CD1c-positive myeloid dendritic cell (primary cell): ENCODE data around the gene CCN5.
"Not testable (repeated sequence)": the region's sequence is repeated elsewhere in the genome, so short reads cannot be mapped to it uniquely, and the experiment has no call there.

Source experiments
- DNase-seq: peaks from one replicate; pipeline ENCODE4 v3.0.0-alpha.2; 2016; ENCODE audit errors: extremely low spot score

Gene CCN5, protein sequence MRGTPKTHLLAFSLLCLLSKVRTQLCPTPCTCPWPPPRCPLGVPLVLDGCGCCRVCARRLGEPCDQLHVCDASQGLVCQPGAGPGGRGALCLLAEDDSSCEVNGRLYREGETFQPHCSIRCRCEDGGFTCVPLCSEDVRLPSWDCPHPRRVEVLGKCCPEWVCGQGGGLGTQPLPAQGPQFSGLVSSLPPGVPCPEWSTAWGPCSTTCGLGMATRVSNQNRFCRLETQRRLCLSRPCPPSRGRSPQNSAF

DNA sequence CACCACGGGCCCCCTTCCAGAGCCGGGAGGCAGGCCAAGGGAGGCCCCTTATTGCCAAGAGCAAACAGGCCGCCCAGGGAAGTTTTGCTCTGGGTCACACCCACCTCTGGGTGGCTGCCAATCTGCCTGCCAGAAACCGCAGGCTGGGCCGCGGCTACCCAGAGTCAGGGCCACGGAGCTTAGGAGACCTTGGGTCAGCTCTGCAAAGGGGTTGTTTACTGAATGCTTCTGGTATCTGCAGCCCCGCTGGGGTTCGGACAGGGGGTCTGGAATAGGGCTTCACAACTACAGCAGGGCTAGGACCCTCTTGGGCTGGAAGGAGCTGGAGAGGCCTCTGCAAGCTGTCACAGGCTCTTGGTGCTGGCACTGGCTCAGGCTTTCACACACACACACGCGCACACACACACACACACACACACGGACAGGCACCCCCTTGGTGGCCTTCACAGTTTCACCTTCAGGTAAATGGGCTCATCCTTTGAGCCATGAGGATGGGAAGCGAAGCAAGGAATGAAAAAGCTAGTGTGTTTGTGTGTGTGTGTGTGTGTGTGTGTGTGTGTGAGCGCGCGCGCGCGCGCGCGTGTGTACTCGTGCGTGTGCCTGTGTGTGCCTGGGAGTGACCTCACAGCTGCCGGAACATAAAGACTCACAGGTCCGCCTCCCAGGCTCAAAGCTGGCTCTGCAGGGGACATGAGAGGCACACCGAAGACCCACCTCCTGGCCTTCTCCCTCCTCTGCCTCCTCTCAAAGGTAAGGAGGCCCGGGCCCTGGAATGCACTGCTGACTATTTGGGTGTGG lies at the start of gene CCN5:
Gene CCN5, plus strand, starts transcription at position 669 of the 798 bp plus-strand sequence. Its CDS starts 22 bp downstream, at position 691.
- no peak for DNase-seq

DNA sequence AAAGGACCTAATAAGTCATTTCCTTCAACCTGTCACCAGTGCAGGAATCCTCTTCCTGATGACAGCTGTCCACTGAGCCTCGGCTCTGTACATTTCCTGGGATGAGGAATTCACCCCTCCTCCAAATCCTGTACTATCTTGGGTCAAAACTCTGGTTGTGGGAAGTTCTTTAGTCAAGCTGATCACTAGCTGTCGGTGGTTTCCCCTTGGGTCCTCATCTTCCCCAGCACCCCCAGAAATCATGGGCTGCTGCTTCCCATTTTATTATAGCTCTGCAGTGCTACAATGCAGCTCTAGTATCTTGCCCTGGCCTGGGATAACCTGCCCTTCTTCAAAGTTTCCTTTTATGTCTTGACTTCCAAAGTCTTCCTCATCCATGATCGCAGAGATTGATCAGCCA lies 49.1 kb upstream of the CCN5 start:
- no peak for DNase-seq

DNA sequence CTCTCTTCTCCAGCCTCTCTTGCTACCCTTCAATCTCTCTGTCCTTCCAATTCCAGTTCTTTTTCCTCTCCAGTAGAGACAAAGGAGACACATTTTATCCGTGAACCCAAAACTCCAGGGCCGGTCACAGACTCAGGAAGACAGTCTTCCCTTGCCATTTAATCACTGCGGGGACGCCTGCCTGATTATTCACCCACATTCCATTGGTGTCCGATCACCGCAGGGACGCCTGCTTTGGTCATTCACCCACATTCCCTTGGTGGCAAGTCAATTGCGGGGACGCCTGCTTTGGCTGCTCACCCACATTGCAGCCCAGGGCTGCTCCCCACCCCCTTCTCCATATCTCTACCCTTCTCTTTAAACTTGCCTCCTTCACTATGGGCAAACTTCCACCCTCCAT lies 44.3 kb upstream of the CCN5 start:
- DNase-seq = not testable (repeated sequence)

DNA sequence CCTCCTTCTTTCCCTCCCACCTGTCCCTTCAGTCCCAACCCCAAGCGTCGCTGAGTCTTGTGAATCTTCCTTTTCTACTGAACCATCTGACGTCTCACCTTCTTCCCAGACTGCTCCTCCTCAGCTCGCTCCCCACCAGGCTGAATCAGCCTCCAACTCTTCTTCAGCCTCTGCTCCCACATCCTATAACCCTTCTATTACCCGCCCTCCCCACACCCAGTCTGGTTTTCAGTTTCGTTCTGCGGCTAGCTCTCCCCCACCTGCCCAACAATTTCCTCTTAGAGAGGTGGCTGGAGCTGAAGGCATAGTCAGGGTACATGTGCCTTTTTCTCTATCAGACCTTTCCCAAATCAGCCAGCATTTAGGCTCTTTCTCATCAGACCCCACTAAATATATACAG lies 43.6 kb upstream of the CCN5 start:
- DNase-seq = peak; percentile 28

DNA sequence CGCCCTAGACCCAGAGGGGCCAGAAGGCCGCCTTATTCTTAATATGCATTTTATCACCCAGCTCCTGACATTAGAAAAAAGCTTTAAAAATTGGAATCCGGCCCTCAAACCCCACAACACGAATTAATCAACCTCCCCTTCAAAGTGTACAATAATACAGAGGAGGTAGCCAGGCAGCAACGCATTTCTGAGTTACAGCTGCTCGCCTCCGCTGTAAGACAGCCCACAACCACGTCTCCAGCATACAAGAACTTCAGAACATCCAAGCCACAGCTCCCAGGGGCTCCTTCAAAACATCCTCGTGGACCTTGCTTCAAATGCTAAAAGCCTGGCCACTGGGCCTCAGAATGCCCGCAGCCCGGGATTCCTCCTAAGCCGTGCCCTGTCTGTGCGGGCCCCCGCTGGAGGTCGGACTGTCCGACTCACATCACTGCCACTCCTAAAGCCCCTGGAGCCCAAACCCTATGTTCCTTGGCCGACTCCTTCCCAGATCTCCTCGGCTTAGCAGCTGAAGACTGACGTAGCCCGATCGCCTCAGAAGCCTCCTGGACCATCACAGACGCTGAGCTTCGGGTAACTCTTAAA lies 42.8 kb upstream of the CCN5 start:
- not testable (repeated sequence) for DNase-seq

DNA sequence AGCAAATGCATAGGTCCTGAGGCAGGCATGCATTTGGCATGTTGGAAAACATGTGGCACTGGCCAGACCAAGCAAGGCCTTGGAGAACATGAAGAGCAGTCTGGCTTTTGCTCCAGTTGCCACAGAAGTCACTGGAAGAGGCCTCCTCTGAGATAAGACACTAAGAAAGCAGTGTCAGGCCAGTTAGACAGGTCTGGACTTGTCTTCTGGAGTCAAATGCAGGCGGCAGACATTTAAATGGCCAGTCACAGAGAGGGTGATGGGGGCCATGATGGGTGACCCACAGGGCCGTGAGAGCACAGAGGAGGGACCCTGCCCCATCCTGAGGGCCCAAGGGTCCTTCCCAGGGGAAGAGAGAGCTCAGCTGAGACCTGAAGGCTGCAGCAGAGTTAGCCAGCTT lies 36.9 kb upstream of the CCN5 start:
- no peak for DNase-seq

DNA sequence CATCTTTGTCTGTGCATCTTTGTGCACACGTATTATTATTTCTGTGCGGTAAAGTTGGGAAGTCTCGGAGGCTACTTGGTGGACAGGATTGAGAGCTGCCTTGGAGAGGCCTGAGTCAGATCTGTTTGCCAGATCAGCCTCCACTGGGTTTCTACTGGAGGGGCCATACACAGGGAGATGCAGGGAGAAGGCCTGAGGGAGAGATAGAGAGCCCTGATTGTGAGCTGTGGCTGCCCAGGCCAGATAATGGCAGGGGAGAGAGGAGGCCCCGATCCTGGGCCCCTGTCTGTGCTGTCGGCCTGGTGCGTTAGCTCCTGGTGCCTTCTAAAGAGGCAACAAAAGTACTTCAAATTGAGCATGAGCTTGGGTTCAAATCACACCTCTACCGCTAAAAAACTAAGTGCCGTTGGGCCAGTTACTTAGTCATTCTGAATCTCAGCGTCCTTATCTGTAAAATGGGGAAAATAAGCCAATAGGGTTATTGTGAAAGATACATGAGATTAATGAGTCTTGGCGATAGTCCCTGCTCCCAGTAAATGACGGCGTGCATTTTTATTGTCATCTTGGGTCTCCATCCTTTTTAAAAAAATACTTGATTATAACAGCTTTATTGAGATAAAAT lies 36.1 kb upstream of the CCN5 start:
- DNase-seq = no peak

DNA sequence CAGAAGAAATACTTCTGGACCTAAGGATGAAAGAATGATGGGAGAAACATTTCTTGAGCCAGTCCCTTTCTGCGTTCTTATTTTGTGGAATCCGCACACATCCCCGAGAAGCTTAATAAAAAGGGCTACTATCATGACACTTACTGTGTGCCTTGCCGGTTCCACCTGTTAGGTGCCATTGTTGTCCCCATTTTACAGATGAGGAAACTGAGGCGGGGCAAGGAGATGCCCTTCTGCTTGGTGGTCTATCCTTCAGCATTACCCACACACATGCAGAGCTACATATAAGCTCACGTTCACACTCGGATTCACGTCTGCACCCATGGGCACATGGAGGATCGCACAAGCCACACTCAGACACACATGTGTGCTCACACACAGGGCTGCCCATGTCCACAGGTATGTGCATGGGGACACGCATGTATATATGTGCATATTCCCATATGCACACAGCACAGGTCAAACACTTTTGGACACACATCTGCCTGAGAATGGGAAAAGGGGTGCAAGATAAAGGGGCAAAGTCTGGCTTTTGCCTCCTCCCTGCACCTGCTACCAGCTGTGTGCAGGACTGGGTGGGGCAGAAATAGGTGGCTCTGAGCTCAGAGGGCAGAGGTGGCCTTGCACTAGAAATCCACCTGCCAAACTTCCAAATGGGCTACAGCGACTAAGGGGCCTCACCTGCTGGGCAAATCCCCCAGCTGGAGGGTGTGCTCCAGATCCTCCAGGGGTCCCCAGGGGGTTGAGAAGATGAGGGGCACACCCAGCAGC lies 33.2 kb upstream of the CCN5 start:
- DNase-seq = no peak

DNA sequence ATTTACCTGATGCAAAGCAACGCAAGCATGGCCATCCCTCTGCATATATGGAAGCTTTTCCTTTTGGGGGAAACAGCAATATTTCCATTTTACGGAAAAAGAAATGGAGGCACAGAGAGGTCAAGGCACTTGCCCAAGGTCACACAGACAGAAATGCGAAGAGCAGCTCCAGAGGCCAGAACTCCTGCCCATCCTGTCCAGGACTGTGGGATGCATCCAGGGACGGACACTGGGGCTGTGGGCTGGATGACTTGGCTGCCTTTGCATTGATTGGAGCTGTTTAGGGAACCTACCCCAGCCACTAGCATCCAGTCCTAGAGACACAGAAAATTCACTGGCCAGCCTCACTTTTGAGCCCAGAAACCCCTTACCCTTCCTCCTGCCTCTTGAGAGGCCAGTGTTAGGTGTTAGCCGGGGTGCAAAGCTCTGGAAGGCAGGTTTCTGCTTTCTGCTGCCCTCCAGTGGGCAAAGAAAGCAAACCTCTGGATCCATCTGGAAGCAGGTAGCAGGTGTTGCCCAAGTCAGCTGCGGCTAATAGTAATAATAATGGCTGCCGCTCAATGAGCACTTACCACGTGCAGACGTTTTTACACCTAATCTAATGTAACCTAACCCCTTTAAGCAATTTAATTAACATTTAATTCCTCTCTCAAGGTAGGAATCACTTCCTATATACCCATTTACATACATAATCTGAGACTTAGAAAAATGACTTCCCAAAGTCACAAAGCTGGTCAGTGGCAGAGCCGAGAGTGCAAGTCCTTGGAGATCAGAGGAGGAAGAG lies 31.7 kb upstream of the CCN5 start:
- DNase-seq = peak; percentile 13

DNA sequence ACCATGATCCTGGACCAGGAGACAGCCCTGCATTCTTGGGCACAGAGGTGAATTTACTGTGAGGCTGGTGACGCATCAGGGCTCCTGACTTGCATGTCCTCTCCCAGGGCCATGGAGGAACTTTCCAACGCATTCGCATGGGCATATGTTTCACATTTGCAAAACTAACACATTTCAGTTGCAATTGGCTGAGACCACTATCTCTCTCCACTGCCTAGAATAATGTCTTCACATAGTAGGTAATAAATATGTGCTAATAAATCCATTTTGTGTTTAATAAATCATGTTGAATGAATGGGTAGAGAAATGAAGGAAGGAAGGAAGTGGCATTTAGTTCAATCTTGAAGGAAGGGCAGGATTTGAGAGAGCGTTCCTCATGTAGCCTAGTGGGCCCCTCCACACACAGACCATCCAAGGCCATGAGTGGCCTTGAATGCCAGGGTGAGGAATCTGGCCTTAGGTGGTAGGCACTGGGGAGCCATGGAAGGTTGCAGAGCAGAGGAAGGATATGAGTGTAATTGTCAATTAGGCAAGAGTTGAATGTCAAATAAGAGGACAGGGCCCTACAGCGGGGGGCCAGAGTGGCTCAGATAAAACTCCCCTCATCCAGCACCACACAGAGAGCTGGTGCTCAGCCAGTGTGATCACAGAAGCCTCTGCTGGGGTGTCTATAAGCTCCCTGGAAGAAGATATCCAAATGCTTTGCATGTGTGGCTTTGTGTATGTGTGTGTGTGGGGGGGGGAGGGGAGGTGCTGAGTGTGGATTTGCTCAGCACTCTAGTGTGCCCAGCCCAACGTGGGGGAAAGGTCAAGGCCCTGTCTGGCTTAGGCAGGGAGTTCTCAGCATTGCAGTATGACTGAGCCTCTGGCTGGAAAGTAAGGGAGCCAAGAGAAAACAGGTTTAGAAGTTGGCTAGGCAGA lies 30.9 kb upstream of the CCN5 start:
- DNase-seq = no peak

DNA sequence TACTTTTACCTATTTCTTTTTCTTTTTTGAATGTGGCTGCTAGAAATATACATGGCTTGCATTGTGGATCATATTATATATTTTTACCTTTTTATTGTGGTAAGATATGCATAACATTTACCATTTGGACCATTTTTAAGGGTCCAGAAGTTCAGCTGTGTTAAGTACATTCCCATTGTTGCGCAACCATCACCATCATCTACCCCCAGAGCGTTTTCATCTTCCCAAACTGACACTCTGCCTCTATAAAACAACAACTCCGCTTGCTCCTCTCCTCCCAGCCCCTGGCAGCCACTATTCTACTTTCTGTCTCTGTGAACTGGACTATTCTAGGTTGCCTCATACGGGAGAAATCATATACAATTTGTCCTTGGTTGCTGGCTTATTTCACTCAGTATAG lies 28.2 kb upstream of the CCN5 start:
- no peak for DNase-seq

DNA sequence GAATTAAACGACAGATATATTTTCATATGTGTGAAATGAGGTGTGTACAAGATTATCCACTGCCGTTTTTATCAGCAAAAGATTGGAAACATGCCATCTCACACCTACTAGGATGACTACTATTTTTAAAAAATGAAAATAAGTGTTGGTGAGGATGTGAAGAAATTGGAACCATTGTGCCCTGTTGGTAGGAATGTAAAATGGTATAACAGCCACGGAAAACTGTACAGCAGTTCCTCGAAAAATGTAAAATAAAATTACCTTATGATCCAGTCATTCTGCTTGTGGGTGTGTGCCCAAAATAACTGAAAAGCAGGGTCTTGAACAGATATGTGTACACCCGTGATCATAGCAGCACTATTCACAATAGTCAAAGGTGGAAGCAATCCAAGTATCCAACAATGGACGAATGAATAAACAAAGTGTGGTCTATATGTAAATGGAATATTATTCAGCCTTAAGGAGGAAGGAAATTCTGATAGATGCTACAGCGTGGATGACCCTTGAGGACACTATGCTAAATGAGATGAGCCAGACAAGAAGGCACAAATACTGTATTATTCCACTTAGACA lies 27.0 kb upstream of the CCN5 start:
- no peak for DNase-seq

DNA sequence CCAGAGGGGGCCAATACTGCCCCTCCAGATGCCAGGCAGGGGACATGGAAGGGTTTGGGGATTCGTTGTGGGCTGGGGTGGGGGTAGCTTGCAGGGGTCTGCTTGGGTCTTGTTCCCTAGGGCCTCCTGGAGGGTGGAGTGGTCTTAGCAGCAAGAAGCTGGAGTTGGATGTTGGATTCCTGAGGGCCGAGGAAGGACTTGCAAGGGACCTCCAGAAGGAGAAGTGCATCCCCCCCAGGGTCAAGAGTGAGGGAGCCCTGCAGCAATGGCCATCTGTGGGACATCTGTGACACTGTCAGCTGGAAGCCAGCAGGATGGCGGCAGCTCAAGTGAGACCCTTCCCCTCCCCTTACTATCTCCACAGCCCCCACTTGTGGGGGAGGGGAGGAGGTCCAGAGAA lies 25.4 kb upstream of the CCN5 start:
- no peak for DNase-seq

DNA sequence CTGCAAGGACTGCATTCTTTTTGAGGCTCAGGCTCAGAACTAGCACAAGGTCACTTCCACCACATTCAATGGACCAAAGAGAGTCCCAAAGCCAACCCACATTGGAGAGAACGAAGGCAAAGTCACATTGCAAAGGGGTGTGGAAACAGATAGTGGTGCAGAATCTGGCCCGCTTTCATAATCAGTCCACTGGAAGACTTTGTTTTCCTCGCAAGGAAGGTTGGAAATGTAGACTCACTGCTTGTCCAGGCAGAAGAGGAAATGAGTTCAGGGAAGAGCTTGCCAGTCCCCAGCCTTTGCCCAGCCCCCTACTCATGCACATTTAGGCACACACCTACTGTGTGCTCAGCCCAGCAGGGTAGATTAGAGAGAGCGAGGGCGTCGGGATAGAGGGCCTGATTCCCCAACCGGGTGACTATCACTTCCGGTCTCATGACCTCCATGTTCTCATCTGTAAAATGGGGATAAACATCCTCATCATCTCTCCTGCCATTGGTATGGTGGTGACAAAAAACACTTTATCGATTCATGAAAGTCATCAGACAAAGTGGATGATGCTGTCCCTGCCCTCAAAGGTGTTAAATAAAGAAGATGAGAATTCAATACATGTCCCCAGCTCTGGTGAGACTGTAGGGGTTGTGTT lies 24.3 kb upstream of the CCN5 start:
- DNase-seq = no peak

DNA sequence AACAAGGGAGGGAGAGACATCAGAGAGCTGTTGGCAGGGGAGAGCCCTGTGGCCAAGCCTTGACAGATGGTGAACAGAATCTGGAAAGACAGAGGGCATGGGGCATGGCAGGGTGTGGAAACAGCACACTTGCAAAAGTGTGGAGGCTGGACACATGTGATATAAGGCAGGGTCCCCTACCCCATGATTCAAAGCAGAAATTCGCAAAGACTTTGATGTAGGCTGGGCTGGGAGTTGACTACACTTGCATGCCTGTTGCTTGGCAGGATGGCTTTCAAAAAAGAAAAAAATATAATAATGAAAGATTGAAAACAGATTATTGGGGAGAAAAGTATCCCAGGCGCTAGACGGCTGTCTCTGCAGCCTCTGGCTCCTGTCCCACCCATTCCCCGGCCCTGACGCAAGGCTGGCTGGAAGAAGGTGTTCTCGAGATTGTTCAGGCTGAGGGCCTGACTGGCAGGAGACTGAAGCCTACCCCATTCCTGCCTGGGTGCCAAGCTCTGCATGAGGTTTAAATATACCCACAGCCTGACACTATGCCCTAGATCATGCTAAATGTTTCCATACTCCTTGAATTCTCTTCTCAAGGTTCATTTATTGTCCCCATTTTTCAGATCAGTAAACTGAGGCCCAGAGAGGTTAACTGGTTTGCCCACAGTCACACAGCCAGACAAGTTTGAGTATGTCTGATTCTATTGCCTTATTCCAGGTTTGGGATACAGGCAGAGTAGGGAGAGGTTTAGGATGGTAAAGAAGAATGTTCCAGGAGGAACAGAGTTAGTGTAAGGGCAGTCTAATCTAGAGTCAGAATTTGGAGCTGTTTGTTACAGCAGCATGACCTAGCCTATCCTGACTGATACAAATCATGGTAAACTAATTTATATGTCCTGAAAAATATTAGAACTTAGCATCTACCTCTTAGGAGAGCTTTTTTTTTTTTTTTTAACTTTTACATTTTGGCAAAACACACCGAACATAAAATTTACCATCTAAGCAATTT lies 23.4 kb upstream of the CCN5 start:
- no peak for DNase-seq

DNA sequence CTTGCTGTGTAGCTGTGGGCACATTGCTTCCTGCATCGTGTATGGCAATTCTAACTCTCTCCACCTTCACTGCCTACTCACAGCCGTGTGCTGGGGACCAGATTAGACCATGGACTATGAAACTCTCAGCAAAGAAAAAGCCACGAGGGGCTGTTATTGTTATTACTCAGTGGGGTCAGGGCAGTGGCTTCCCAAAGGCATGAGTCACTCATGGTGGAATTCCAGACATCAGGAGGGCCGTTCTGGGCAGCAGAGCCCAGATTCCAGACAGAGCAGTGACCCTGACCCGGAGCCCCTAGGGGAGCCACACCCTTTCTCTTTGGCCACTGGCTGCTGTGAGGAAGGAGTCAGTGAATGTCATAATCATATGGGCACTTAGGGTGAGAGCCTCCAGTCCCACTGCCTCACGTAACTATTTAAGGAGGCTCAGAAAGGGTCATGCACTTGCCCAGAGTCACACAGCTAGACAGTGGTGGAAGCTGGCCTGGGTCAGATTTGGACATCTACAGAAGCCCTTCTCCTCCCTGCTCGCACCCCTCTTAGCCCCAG lies 22.2 kb upstream of the CCN5 start:
- no peak for DNase-seq

DNA sequence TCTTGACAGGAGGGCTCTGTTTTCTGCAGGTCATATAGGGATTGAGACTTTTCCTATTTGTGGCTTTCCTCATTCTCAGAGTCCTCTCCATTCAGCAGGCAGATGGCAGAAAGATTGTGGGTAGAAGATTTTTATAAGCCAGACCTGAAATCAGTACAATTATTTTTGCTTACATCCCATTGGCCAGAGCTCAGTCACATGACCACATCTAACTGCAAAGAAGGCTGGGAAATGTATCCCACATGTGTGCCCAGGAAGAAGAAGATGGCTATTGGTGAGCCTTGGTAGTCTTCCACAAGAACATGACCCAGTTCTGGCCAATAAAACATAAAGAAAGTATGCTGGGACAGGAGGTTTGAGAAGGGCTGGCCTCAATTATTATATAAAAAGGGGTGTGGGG lies 21.5 kb upstream of the CCN5 start:
- no peak for DNase-seq

DNA sequence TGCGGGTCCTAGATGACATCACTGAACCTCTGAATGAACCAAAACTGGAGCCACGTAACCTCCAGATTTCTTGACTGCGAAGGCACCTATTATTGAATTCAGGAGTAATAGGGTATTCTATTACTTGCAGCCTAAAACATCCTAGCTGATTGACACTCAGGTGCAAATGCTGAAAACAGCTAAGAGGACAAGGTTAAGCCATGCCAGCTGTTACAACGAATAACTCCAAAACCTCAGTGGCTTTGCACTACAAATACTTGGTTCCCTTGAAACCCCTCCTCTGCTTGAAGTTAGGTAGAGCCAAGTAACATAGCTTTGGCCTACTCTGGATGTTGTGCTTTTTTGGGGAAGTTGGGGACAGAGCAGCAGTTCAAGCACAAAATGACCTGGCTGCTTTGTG lies 21.0 kb upstream of the CCN5 start:
- no peak for DNase-seq
